AG04449 (cell line): ENCODE data around the gene SKIC2.
"Not testable (repeated sequence)": the region's sequence is repeated elsewhere in the genome, so short reads cannot be mapped to it uniquely, and the experiment has no call there.

ENCODE experiments used
- CTCF ChIA-PET: fragments of 350-600 bp; formaldehyde crosslinking; extraction: SDS; loops from one replicate; lab custom pipeline; 2021; ENCODE audit warnings: antibody characterized with exemption; lab: Yijun Ruan, JAX
- POLR2A ChIA-PET: fragments of 400-600, 350-600 bp; formaldehyde crosslinking; extraction: SDS; loops from one replicate; lab custom pipeline; 2020; ENCODE audit warnings: antibody characterized with exemption, inconsistent platforms; lab: Yijun Ruan, JAX
- DNase-seq: peaks from one replicate; pipeline ENCODE4 v3.0.0-alpha.2; 2010; ENCODE audit warnings: low read depth, low spot score
- H3K4me3 ChIP-seq: 2 replicates; pipeline ENCODE4 v1.5.1; 2011; ENCODE audit warnings: low read depth, mild to moderate bottlenecking, control low read depth, low read length
- CTCF ChIP-seq: IDR thresholded peaks from one replicate; pipeline ENCODE4 v1.5.1; 2011; ENCODE audit warnings: mild to moderate bottlenecking, moderate library complexity, low read length, control low read depth, inconsistent platforms; ENCODE audit not compliant: insufficient read depth; ENCODE audit errors: missing control alignments

SKIC2 gene

DNA sequence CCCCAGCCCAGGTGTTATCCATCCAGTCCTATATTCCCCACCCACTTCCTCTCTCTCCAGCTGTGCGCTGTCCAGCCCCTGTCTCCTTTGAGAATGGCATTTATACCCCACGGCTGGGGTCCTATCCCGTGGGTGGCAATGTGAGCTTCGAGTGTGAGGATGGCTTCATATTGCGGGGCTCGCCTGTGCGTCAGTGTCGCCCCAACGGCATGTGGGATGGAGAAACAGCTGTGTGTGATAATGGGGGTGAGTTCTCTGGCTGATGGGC lies 30.4 kb upstream of the SKIC2 start:
- CTCF ChIA-PET, result no interaction called here
- no peak overlapping the region for H3K4me3 ChIP-seq
- no peak for DNase-seq
- no peak for TF ChIP-seq CTCF
- POLR2A ChIA-PET, result no interaction called here

DNA sequence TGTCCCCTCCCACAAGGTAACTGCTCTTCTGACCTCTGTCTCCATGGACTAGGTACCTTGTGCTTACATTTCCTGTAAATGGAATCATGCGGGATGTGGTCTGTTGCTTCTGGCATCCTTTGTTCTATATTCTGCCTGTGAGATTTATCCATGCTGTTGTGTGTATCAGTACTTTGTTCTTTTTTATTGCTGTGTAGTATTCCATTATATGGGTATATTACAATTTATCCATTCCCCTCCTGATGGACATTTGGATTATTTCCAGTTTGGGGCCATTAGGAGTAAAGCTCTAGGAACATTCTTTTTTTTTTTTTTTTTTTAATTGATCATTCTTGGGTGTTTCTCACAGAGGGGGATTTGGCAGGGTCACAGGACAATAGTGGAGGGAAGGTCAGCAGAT lies 28.0 kb upstream of the SKIC2 start:
- TF ChIP-seq CTCF, result no peak
- DNase-seq, result no peak
- ChIA-PET POLR2A (no interaction called here), CTCF (interaction anchor here (1.0 to 1.7 kb wide), 3 partner anchors 11 to 22 kb away, joined by 3 to 5 read pairs (median 4); no protein-coding TSS in a partner anchor)
- H3K4me3 ChIP-seq, result no peak overlapping the region

DNA sequence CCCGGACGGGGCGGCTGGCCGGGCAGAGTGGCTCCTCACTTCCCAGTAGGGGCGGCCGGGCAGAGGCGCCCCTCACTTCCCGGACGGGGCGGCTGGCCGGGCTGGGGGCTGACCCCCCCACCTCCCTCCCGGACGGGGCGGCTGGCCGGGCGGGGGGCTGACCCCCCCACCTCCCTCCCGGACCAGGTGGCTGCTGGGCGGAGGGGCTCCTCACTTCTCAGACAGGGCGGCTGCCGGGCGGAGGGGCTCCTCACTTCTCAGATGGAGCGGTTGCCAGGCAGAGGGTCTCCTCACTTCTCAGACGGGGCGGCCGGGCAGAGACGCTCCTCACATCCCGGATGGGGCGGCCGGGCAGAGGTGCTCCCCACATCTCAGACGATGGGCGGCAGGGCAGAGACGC lies 26.8 kb upstream of the SKIC2 start:
- CTCF ChIA-PET, DNase-seq, H3K4me3 ChIP-seq, POLR2A ChIA-PET: not testable (repeated sequence)

DNA sequence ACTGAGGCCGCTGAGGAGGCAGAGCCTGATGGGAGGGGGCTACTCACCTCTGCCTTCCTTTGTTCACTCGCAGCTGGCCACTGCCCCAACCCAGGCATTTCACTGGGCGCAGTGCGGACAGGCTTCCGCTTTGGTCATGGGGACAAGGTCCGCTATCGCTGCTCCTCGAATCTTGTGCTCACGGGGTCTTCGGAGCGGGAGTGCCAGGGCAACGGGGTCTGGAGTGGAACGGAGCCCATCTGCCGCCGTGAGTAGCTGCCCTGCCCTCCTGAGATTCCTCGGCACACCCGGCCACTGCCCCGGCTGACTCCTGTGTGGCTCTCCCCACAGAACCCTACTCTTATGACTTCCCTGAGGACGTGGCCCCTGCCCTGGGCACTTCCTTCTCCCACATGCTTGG lies 25.4 kb upstream of the SKIC2 start:
- H3K4me3 ChIP-seq, result no peak overlapping the region
- no peak for DNase-seq
- no peak for TF ChIP-seq CTCF
- CTCF ChIA-PET, result no interaction called here
- POLR2A ChIA-PET, result no interaction called here

DNA sequence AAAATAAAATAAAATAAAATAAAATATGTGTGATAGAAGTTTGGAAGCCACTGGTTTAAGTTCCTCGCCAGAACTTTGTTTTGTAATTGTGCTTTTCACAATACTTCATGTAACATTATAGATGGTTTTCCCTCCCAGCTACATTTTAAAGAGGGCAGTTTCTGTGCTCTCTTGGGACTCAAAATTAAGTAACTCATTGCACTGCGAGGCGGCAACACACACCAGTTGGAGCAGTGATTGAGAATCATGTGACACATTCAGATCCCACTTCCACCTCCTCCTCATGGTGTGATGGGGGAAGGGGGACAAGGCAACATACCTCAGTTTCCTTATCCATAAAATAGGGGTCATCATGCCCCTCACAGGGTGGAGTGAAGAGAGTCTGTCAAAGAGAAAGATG lies 24.0 kb upstream of the SKIC2 start:
- POLR2A ChIA-PET, result no interaction called here
- CTCF ChIA-PET, result interaction anchor here (0.7 to 1.3 kb wide), 4 partner anchors 11 to 18 kb away, joined by 3 to 4 read pairs (median 4); partner anchors contain the start of gene CFB

DNA sequence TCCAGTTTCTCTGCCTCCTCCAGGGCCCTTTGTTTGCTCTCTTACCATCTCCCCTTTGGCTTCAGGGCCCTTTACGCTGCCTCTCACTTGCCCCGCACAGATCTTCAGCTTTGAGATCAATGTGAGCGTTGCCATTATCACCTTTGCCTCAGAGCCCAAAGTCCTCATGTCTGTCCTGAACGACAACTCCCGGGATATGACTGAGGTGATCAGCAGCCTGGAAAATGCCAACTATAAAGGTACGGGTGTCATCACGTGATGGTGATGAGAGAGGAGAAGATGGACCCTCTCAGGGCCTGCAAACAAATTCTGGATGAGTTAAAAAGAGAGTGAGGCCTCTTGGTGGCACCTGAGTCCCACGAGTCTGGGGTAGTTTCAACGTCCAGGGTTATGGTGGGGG lies 23.2 kb upstream of the SKIC2 start:
- no peak for TF ChIP-seq CTCF
- no peak for DNase-seq
- ChIA-PET CTCF (interaction anchor here (0.7 to 1.3 kb wide), 4 partner anchors 10 to 17 kb away, joined by 3 to 4 read pairs (median 4); partner anchors contain the start of gene CFB), POLR2A (no interaction called here)
- H3K4me3 ChIP-seq, result no peak overlapping the region

More for the DNA sequence above, 24.0 kb upstream of the SKIC2 start:
- H3K4me3 ChIP-seq, result no peak overlapping the region
- TF ChIP-seq CTCF, result no peak
- no peak for DNase-seq

- TF ChIP-seq CTCF, result no peak
Measured at GRCh38 chr6:31940256-31940664, 18.7 kb upstream of the SKIC2 start.

More at GRCh38 chr6:31940256-31940664, 18.7 kb upstream of the SKIC2 start:
- CTCF ChIA-PET, result interaction anchor here (1.4 to 6.1 kb wide), 3 partner anchors 11 to 20 kb away, joined by 3 to 94 read pairs (median 7); no protein-coding TSS in a partner anchor
- no peak for DNase-seq
- H3K4me3 ChIP-seq, result no peak overlapping the region
- POLR2A ChIA-PET, result no interaction called here
